ENCODE data around the gene ORAI3. TPM values are rescaled to one million over a fixed set of nuclear protein-coding genes. Genes with fewer than 3 reads are reported as not detected.

Gene ORAI3
- total and polyA plus RNA-seq, 2 of the 13 experiments (the other 11 are each of a cell fraction or from before 2014, with no cell fraction given), result 11.4 to 32.0 TPM

DNA sequence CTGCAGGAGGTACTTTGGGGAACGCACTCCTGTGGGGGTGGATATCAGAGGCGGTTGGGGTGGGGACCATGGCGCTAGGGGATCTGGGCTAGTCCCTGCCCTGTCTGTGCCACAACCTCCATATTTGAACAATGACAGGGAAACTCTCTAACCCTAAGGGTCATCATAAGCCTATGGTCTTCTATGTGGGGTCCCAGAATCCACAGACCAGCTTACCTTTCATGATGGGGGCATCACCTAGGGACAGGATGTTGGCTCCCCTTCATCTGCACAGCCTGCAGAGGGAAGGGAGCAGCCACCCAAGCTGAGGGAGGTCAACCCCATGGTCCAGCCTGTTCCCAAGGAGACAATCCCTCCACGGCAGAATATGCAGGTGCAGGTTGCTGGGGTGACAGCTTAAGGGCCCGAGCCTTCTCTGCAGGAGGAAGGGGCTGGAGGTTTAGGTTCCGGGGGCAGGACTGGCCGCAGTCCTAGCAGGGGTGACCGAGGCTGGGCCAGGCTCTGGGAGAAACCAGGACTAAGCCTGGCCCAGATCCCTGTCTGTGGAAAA is 1.7 kb downstream of the ORAI3 start (continued):
- 0 out of 2 replicates have a peak, but pooled peaks have one; percentile 35 for TF ChIP-seq AHR (CRISPR knock-in tag; IDR thresholded peaks at IDR 0.05)
- no peak for TF ChIP-seq PAXIP1 (CRISPR knock-in tag; conservative IDR thresholded peaks at IDR 0.05)
- 0 out of 2 replicates have a peak, but pooled peaks have one; percentile 4 for TF ChIP-seq CCDC6 (CRISPR knock-in tag; IDR thresholded peaks at IDR 0.05)
- TF ChIP-seq FLYWCH1 (CRISPR knock-in tag; IDR thresholded peaks at IDR 0.05), result no peak
- TF ChIP-seq ZNF891 (CRISPR knock-in tag; IDR thresholded peaks at IDR 0.05), result no peak
- TF ChIP-seq NR2F1 (CRISPR knock-in tag; IDR thresholded peaks at IDR 0.05), result no peak
- TF ChIP-seq PCBP1 (IDR thresholded peaks at IDR 0.05; ENCODE audit: borderline replicate concordance, low read depth, low read length), result 0 out of 2 replicates have a peak, but pooled peaks have one; percentile 37
- no peak for TF ChIP-seq ATM (IDR thresholded peaks at IDR 0.05; ENCODE audit: borderline replicate concordance)
- no peak for TF ChIP-seq HDAC1 (CRISPR knock-in tag; IDR thresholded peaks at IDR 0.05)
- no peak for TF ChIP-seq NFE2L1 (CRISPR knock-in tag; IDR thresholded peaks at IDR 0.05; ENCODE audit: borderline replicate concordance)
- no peak for TF ChIP-seq SNAPC2 (CRISPR knock-in tag; IDR thresholded peaks at IDR 0.05)
- TF ChIP-seq ZNF33B (CRISPR knock-in tag; IDR thresholded peaks at IDR 0.05), result no peak
- no peak for TF ChIP-seq KLF6 (CRISPR knock-in tag; IDR thresholded peaks at IDR 0.05)
- no peak for TF ChIP-seq FOXP1 (IDR thresholded peaks at IDR 0.05)
- no peak for TF ChIP-seq FOXP1 (CRISPR knock-in tag; IDR thresholded peaks at IDR 0.05)
- 0 out of 2 replicates have a peak, but pooled peaks have one; percentile 16 for TF ChIP-seq AFF4 (CRISPR knock-in tag; IDR thresholded peaks at IDR 0.05)
- TF ChIP-seq, protein P1, sequence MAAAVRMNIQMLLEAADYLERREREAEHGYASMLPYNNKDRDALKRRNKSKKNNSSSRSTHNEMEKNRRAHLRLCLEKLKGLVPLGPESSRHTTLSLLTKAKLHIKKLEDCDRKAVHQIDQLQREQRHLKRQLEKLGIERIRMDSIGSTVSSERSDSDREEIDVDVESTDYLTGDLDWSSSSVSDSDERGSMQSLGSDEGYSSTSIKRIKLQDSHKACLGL (CRISPR knock-in tag; IDR thresholded peaks at IDR 0.05), result peak; percentile 1; the same call in 1 of the 2 replicates
- TF ChIP-seq ZKSCAN1 (IDR thresholded peaks at IDR 0.05; ENCODE audit: low read length), result no peak
- TF ChIP-seq ZFP36L1 (CRISPR knock-in tag; IDR thresholded peaks at IDR 0.05), result no peak
- no peak for TF ChIP-seq ONECUT2 (CRISPR knock-in tag; IDR thresholded peaks at IDR 0.05)
- peak; percentile 19 for TF ChIP-seq ZNF781 (CRISPR knock-in tag; IDR thresholded peaks at IDR 0.05; ENCODE audit: borderline replicate concordance, not compliant biosample characterization)
- no peak for TF ChIP-seq EED (CRISPR knock-in tag; IDR thresholded peaks at IDR 0.05)
- TF ChIP-seq ZSCAN20 (CRISPR knock-in tag; IDR thresholded peaks at IDR 0.05; ENCODE audit: borderline replicate concordance), result no peak
- TF ChIP-seq, protein P2, sequence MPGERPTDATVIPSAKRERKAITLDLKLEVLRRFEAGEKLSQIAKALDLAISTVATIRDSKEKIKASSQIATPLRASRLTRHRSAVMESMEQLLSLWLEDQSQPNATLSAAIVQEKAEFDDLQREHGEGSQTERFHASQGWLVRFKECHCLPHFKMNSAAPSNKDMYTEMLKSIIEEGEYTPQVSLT (CRISPR knock-in tag; IDR thresholded peaks at IDR 0.05; ENCODE audit: borderline replicate concordance, low read depth), result no peak; the same call in 1 of the 2 replicates
